Effector memory CD8-positive, alpha-beta T cell (primary cell): Measurements from ENCODE around the gene HCFC2.

Experiments used
- ATAC-seq: fragments of 150-1000 bp; cut with Tn5 transposase; replicated peaks from 2 replicates; pipeline ENCODE4 v1.10.0; 2021; ENCODE audit warnings: mild to moderate bottlenecking, moderate library complexity
- DNase-seq, 3 experiments: peaks; one replicate each; pipeline ENCODE4 v3.0.0; 2021
- H3K27ac Mint-ChIP-seq, 2 donors: one replicate each; pipeline ENCODE4 v1.8.0; 2022; ENCODE audit warnings: mild to moderate bottlenecking in 2 of 2, mixed read lengths in 2 of 2, moderate library complexity in 2 of 2
- H3K27me3 Mint-ChIP-seq, 2 donors: one replicate each; pipeline ENCODE4 v1.8.0; 2022; ENCODE audit warnings: mixed read lengths in 2 of 2
- H3K36me3 Mint-ChIP-seq: one replicate; pipeline ENCODE4 v1.8.0; 2022; ENCODE audit warnings: mild to moderate bottlenecking, moderate library complexity, mixed read lengths; ENCODE audit not compliant: insufficient read depth
- H3K4me1 Mint-ChIP-seq, 2 donors: one replicate each; pipeline ENCODE4 v1.8.0; 2022; ENCODE audit warnings: low read depth in 2 of 2, mixed read lengths in 2 of 2
- H3K4me3 Mint-ChIP-seq, 2 donors: one replicate each; pipeline ENCODE4 v1.8.0; 2022; ENCODE audit warnings: mild to moderate bottlenecking in 2 of 2, mixed read lengths in 2 of 2, moderate library complexity in 2 of 2
- H3K9me3 Mint-ChIP-seq, 2 donors: one replicate each; pipeline ENCODE4 v1.8.0; 2022; ENCODE audit warnings: mixed read lengths in 2 of 2

The HCFC2 gene

DNA sequence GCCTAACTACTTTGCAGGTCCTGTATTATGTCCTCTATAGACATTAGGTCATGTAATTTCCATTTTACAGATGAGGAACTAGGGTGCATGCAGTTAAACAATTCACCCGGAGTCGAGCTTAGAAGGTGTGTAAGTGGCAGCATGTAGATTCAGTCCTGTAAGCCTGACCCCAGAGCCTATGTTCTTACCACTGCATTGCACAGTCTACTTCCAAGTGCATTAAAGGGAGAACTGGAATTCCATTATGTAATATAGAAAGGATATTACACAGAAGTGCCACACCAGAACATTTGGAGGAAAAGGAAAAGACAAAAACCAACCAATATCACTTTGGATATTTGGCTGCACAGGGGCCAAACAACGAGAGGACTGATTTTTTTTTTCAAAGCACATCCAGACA is 15.5 kb upstream of the HCFC2 start:
- no peak for ATAC-seq

DNA sequence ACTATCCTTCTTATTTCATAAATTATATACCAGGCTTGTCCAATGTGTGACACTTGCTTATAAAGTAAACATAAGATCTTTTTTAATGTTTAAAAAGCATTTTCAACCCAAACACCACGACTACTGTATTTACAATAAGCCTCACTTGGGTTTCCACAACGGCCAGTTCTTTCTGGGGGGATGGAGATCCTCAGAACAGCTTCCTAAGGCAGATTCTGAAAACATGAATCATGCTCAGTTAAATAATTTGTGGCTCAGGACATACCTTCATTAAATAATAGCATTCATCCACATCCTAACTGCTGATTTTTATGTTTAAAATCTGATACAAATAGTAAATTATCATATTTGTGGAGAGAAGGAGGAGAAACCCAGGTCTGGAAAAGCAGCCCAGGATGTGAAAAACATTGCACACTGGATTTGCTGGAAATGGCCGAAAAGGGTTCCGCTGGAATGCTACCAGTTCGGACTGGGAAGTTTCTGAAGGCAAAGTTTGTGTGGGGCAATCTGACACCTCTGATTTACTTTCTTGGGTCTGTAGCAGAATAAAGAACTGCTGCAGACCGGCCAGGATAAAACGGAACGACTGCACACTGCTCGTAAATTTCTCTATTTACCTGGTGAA is 14.9 kb upstream of the HCFC2 start:
- no peak overlapping the region for H3K27ac Mint-ChIP-seq
- peak overlapping the region in 1 of 2 donors; percentile 53 for H3K4me3 Mint-ChIP-seq
- H3K4me1 Mint-ChIP-seq = peaks cover 4 to 7% of the 10 kb centered on the region in 2 donors
- ATAC-seq = no peak
- no peaks in the 10 kb centered on the region for H3K9me3 Mint-ChIP-seq
- peaks cover 14 to 43% of the 10 kb centered on the region in 2 donors for H3K27me3 Mint-ChIP-seq
- no peak for DNase-seq
- H3K36me3 Mint-ChIP-seq = no peaks in the 10 kb centered on the region

More for the DNA sequence above, 15.5 kb upstream of the HCFC2 start:
- Mint-ChIP-seq H3K27me3 (peaks cover 14 to 37% of the 10 kb centered on the region in 2 donors), H3K9me3 (no peaks in the 10 kb centered on the region), H3K4me3 (no peak overlapping the region), H3K4me1 (peaks cover 4 to 7% of the 10 kb centered on the region in 2 donors), H3K27ac (no peak overlapping the region), H3K36me3 (no peaks in the 10 kb centered on the region)
- DNase-seq = no peak

DNA sequence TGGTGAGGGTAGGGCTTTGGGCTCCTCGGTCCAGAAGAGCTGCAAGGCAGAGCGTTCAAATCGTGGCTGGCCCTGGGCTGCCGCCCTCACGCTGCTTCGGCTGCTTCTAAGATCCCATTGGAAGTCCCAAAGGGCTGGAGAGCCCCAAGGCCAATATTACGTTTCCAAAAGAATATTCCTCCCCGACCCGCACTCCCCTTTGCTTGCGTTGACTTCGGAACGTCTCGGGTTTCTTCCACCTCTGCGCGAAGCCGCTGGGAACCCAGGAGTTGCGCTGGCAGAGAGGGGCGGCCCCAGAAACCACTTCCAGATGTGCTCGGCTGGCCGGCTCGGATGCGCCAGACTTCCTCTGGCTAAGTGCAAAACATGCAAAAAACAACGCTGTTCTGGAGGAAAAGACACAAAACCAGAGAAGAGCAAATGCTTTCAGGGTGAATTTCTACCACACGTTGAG is 14.4 kb upstream of the HCFC2 start, which contains the start of gene GLT8D2:
Gene GLT8D2 (minus strand): TSS at position 285 of the 454 bp plus-strand sequence. CDS start 30,539 bp downstream, outside the sequence.
- Mint-ChIP-seq H3K27ac (no peak within 1 kb of the TSS), H3K27me3 (peaks cover 19 to 48% of the 10 kb centered on the region in 2 donors), H3K4me3 (peak within 1 kb of the TSS in 1 of 2 donors; percentile 53), H3K9me3 (no peaks in the 10 kb centered on the region), H3K36me3 (no peaks in the 10 kb centered on the region), H3K4me1 (peaks cover 4 to 7% of the 10 kb centered on the region in 2 donors)
- DNase-seq = no peak
- ATAC-seq = no peak

DNA sequence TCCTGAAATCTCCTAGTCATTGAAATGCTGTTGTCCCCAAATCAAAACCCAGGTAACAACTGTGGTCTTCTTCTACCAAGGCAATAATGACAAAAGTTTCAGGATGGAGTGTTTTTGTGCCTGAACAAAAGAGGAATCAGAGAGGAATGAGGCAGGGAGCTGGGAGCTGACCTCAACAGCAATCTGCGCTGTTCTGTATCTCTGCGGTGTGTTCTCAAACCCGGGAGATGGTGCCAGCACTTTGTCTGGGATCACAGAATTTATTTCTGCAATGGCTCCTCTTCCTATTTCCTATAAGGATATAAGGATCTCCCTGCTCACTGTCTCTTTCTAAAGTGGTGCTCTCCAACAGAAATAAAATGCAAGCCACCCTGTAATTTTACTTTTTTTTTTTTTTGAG is 13.9 kb upstream of the HCFC2 start:
- no peak overlapping the region for H3K27ac Mint-ChIP-seq
- peaks cover 4 to 5% of the 10 kb centered on the region in 2 donors for H3K4me1 Mint-ChIP-seq
- H3K36me3 Mint-ChIP-seq = no peaks in the 10 kb centered on the region
- no peak for ATAC-seq
- no peaks in the 10 kb centered on the region for H3K9me3 Mint-ChIP-seq
- H3K27me3 Mint-ChIP-seq = peaks cover 19 to 52% of the 10 kb centered on the region in 2 donors
- H3K4me3 Mint-ChIP-seq = no peak overlapping the region
- no peak for DNase-seq

DNA sequence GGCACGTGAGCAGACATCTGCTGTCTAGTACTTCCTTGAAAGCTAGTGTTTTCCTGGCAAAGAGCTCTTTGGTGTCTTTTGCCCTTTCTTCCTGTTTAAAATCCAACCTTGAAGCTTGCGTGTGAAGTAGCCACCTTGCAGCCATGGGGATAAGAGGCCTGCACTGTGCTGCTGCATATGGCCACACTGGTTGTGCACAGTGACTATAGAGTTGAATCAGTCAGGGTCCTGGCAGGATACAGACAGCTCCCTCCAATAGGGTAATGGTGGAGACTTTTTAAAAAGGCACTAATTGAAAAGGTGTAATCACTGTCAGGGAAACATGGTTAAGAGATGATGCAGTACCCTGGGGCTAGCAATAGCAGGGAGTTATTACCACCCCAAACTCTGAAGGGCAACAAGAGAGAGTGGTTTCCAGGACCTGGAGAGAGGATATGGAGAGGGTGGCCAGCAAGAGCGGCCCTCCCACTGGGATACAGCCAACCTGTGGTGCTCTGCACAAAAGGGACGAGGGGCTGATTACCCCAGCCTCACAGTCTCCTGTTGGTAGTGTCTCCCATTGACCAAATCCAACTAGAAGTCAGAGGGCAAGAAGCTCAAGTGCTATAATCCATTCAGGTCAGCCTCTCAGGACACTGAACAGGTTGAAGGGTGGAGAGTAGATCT is 9.5 kb upstream of the HCFC2 start:
- Mint-ChIP-seq H3K4me3 (no peak overlapping the region), H3K36me3 (peaks cover 3% of the 10 kb centered on the region), H3K9me3 (no peaks in the 10 kb centered on the region), H3K27me3 (peaks cover 30 to 57% of the 10 kb centered on the region in 2 donors), H3K27ac (no peak overlapping the region), H3K4me1 (peaks cover 4% of the 10 kb centered on the region in 2 donors)
- ATAC-seq (no peak), DNase-seq (no peak)

DNA sequence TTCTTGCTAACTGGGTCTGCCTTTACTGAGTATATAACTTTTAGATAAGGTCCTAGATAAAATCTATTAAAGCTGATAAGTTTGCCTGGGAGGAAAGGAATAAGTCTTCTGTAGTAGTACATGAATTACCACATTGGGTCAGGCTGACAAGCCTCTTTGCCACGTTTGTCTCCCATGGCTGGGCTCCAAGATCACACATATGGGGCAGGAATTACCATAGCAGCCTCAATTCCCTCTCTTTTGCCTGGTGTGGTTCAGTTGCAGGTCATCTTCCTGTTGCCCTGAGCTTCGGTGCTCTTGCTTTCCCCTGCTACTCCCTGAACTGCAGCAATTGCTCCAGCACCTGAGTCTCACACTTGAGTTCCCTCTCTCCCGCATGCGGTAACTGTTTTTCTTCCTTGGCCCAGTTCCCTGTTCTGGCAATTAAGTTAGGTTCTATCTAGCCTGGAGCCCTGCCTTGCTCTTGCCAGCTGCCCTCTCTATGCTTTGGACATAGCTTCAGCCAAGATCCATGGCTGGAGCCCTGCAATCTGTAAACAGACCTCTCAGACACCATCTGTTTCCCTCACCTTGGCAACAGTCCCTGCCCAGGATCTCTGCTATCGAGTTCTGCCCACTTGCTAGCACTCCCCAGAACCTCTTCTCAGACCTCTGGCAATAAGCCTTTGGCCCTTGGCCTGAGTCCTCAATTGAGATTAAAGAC is 8.5 kb upstream of the HCFC2 start:
- ATAC-seq (no peak), DNase-seq (no peak)
- Mint-ChIP-seq H3K27ac (no peak overlapping the region), H3K4me1 (no peaks in the 10 kb centered on the region), H3K27me3 (peaks cover 35 to 56% of the 10 kb centered on the region in 2 donors), H3K36me3 (peaks cover 3% of the 10 kb centered on the region), H3K4me3 (no peak overlapping the region), H3K9me3 (no peaks in the 10 kb centered on the region)

DNA sequence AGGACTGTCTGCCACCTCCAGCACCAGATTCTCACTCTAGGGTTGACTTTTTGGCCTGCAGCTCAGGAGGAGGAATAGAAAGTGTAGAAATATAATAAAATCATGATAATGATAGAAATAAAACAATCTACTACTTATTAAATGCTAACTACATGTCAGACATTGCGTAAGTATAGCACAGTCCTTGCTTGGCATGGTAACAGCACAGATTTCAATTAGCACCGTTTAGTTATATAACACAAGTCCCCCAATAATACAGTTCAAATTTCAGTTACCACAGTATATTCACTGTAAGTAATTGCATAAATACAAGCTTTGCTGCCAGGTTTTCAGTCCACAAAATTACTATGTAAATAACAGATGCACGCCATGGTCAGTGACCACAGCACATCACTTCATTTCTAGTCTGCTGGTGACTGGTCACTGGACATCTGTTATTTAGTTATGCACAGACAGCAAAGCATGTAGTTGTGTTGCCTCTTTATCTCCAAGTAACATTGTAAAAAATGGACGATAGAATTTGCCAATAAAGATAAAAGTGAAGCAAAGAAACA is 7.8 kb upstream of the HCFC2 start:
- ATAC-seq (no peak), DNase-seq (no peak)
- H3K27ac Mint-ChIP-seq = no peak overlapping the region
- peaks cover 35 to 51% of the 10 kb centered on the region in 2 donors for H3K27me3 Mint-ChIP-seq
- H3K4me1 Mint-ChIP-seq = no peaks in the 10 kb centered on the region
- peaks cover 3% of the 10 kb centered on the region for H3K36me3 Mint-ChIP-seq
- no peaks in the 10 kb centered on the region for H3K9me3 Mint-ChIP-seq
- no peak overlapping the region for H3K4me3 Mint-ChIP-seq

DNA sequence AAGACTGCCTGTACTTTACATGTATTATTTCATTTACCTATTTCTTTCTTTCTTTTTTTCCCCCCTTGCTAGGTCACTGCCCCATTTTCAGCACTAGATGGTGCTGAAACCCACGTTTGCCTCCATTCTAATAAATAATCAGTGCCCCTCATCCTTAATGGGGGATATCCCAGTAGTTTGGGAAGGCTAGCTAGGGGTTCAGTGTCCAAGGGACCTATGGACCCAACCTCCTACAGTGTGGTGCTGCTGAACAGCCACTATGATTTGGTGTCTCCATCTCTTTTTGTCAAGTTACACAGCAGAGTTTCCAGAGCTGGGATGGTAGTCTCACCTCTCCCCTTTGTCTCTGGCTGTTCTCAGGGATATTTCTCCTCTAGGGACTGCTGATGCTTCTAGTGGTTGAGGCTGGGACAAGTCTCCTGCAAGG is 6.5 kb upstream of the HCFC2 start:
- DNase-seq = peak in 1 of 3 experiments; percentile 23
- no peak overlapping the region for H3K4me3 Mint-ChIP-seq
- peak; percentile 51 for ATAC-seq
- no peaks in the 10 kb centered on the region for H3K9me3 Mint-ChIP-seq
- H3K4me1 Mint-ChIP-seq = no peaks in the 10 kb centered on the region
- H3K27me3 Mint-ChIP-seq = peaks cover 34 to 41% of the 10 kb centered on the region in 2 donors
- peaks cover 3% of the 10 kb centered on the region for H3K36me3 Mint-ChIP-seq
- no peak overlapping the region for H3K27ac Mint-ChIP-seq

DNA sequence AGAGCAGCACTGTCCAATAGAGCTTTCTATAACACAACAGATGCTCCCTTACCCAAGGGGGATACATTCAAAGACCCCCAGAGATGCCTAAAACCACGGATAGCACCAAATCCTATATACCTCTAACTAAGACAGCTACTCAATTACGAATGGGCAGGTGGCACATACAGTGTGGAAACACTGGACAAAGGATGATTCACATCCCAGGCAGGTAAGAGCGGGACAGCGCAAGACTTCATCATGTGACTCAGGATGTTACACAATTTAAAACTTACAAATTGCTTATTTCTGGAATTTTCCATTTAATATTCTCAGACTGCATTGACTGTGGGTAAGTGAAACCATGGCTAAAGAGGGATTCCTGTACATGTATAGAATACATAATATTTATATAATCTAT is 5.5 kb upstream of the HCFC2 start:
- DNase-seq (no peak), ATAC-seq (no peak)
- H3K9me3 Mint-ChIP-seq = no peaks in the 10 kb centered on the region
- H3K4me3 Mint-ChIP-seq = no peak overlapping the region
- H3K27ac Mint-ChIP-seq = no peak overlapping the region
- peaks cover 0 to 4% of the 10 kb centered on the region in 2 donors for H3K4me1 Mint-ChIP-seq
- H3K36me3 Mint-ChIP-seq = peaks cover 3% of the 10 kb centered on the region
- H3K27me3 Mint-ChIP-seq = peaks cover 28 to 32% of the 10 kb centered on the region in 2 donors

DNA sequence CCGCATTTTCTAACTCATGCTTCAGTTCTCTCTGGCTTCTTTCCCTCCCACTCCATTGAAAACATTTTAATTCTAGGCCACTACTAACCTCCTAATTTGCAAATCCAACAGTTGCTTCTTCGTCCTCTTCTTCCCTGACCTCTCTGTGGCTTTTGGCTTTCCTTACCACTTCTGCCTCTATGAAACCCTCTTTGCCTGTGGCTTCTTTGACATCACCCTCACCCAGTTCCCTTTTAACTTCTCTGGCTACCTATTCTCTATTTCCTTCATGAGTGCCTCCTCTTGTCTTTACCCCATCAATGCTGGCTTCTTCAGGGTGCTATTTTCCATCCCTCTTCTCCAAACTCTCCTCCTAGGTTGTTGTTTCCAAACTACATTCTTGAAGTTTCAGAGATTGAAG is 4.4 kb upstream of the HCFC2 start:
- H3K4me3 Mint-ChIP-seq = no peak overlapping the region
- H3K9me3 Mint-ChIP-seq = no peaks in the 10 kb centered on the region
- DNase-seq (no peak), ATAC-seq (no peak)
- H3K36me3 Mint-ChIP-seq = peaks cover 9% of the 10 kb centered on the region
- H3K27me3 Mint-ChIP-seq = peaks cover 21 to 23% of the 10 kb centered on the region in 2 donors
- H3K27ac Mint-ChIP-seq = no peak overlapping the region
- H3K4me1 Mint-ChIP-seq = peaks cover 3 to 4% of the 10 kb centered on the region in 2 donors

DNA sequence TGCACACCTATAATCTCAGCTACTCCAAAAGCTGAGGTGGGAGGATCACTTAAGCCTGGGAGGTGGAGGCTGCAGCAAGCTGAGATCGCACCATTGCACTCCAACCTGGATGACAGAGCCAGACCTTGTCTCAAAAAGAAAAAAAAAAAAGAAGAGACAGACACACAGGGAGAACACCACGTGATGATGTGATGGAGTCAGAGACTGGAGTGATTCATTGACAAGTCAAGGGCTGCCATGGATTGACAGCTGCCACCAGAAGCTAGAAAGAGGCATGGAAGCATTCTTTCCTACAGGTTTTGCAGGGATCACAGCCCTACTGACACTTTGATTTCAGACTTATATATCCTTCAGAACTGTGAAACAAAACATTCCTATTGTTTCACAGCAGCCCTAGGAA is 3.5 kb upstream of the HCFC2 start:
- Mint-ChIP-seq H3K4me3 (no peak overlapping the region), H3K9me3 (no peaks in the 10 kb centered on the region), H3K4me1 (peaks cover 8 to 10% of the 10 kb centered on the region in 2 donors), H3K36me3 (peaks cover 9% of the 10 kb centered on the region), H3K27me3 (peaks cover 18 to 22% of the 10 kb centered on the region in 2 donors), H3K27ac (no peak overlapping the region)
- ATAC-seq (no peak), DNase-seq (no peak)

DNA sequence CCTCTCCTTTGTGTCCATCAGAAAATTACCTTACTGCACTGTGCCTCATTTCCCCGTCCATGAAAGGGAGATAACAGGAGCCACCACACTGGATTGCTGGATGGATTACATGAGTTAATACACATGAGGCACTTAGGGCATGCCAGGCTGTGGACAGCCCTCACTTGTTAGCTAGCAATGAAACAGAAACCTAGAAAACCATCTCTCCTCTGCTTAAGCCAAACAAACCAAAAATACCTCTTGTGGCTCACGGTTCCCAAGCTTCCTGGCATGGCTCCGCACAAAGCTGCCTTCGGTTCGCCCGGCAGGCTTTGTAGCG is 660 bp upstream of the HCFC2 start:
- peak overlapping the region; percentile 95 to 96 for H3K4me3 Mint-ChIP-seq
- DNase-seq (no peak), ATAC-seq (peak; percentile 33)
- peaks cover 11 to 17% of the 10 kb centered on the region in 2 donors for H3K4me1 Mint-ChIP-seq
- H3K27me3 Mint-ChIP-seq = peaks cover 14 to 17% of the 10 kb centered on the region in 2 donors
- H3K36me3 Mint-ChIP-seq = peaks cover 11% of the 10 kb centered on the region
- peak overlapping the region; percentile 90 to 93 for H3K27ac Mint-ChIP-seq
- H3K9me3 Mint-ChIP-seq = no peaks in the 10 kb centered on the region

DNA sequence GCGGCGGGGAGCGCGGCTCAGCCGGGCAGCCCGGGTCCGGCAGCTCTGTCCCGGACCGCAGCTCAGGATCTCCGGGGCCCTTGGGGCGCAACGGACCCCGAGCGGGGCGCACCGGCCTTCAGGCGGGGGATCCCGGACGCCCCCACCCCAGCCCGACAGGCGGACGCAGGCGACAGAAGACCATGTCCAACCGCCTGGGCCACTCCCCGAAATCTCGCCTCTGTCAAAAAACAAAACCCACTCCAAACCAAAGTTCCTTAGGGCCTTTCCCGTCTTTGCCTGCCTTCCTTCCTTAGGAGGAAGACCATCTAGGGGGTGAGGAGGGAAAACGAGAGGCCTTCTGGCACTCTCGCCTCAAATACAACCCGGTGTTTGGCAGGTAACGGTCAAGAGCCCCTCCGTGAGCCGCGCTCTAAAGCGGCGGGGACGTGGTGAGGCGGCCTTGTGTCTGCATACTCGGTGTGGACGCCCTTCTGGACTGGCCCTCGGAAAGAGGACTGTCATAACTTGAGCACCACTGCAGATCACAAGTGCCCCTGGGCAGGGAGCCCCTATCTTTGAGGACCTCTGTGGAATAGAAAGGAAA is 604 bp downstream of the HCFC2 start:
- H3K9me3 Mint-ChIP-seq = no peaks in the 10 kb centered on the region
- peak overlapping the region; percentile 90 to 93 for H3K27ac Mint-ChIP-seq
- no peak for DNase-seq
- peaks cover 15 to 17% of the 10 kb centered on the region in 2 donors for H3K4me1 Mint-ChIP-seq
- H3K4me3 Mint-ChIP-seq = peak overlapping the region; percentile 95 to 96
- peaks cover 18% of the 10 kb centered on the region for H3K36me3 Mint-ChIP-seq
- peaks cover 8 to 9% of the 10 kb centered on the region in 2 donors for H3K27me3 Mint-ChIP-seq
- ATAC-seq = no peak
